Trophoblast cell (in vitro differentiated cells and primary cell): ENCODE results near the gene EML4.

Source experiments
- DNase-seq, 2 donors: peaks; one replicate each; pipeline ENCODE4 v3.0.0-alpha.2; 2016
- H2AFZ ChIP-seq: 2 replicates; pipeline ENCODE4 v1.6.1; 2013; ENCODE audit warnings: low read length, moderate library complexity, mild to moderate bottlenecking; ENCODE audit not compliant: insufficient read depth, poor library complexity
- H2AK5ac ChIP-seq: 2 replicates; pipeline ENCODE4 v1.6.1; 2013; ENCODE audit warnings: mild to moderate bottlenecking, low read length
- H2BK120ac ChIP-seq: 2 replicates; pipeline ENCODE4 v1.6.1; 2013; ENCODE audit warnings: low read length, mild to moderate bottlenecking, moderate library complexity; ENCODE audit not compliant: insufficient read depth, poor library complexity
- H2BK12ac ChIP-seq: 2 replicates; pipeline ENCODE4 v1.6.1; 2013; ENCODE audit warnings: mild to moderate bottlenecking, low read length, moderate library complexity
- H2BK5ac ChIP-seq: 2 replicates; pipeline ENCODE4 v1.6.1; 2013; ENCODE audit warnings: low read length, low read depth, moderate library complexity, mild to moderate bottlenecking; ENCODE audit not compliant: poor library complexity
- H3K14ac ChIP-seq: 2 replicates; pipeline ENCODE4 v1.6.1; 2013; ENCODE audit warnings: mild to moderate bottlenecking, low read length
- H3K18ac ChIP-seq: 2 replicates; pipeline ENCODE4 v1.6.1; 2013; ENCODE audit warnings: mild to moderate bottlenecking, low read length
- H3K23ac ChIP-seq: 2 replicates; pipeline ENCODE4 v1.6.1; 2013; ENCODE audit warnings: low read length
- H3K27ac ChIP-seq: 2 replicates; pipeline ENCODE4 v1.5.1; 2013; ENCODE audit warnings: low read depth, mild to moderate bottlenecking, inconsistent platforms, low read length, moderate library complexity
- H3K27me3 ChIP-seq: 2 replicates; pipeline ENCODE4 v1.6.1; 2013; ENCODE audit warnings: inconsistent platforms, mild to moderate bottlenecking, low read length, moderate library complexity; ENCODE audit not compliant: insufficient read depth
- H3K36me3 ChIP-seq, 2 experiments: 1 replicate in 1 of 2; 2 replicates in 1 of 2; pipeline ENCODE4 v1.6.1; 2013; ENCODE audit warnings: low read length in 2 of 2, mild to moderate bottlenecking in 2 of 2, moderate library complexity in 1 of 2; ENCODE audit not compliant: insufficient read depth in 2 of 2, control insufficient read depth in 1 of 2
- H3K4ac ChIP-seq: 2 replicates; pipeline ENCODE4 v1.6.1; 2013; ENCODE audit warnings: low read depth, mild to moderate bottlenecking, low read length, moderate library complexity
- H3K4me1 ChIP-seq, 2 experiments: 1 replicate in 1 of 2; 2 replicates in 1 of 2; pipeline ENCODE4 v1.6.1; 2013; ENCODE audit warnings: low read length in 2 of 2, mild to moderate bottlenecking in 2 of 2, moderate library complexity in 1 of 2; ENCODE audit not compliant: insufficient read depth in 2 of 2, control insufficient read depth in 1 of 2
- H3K4me2 ChIP-seq: 2 replicates; pipeline ENCODE4 v1.6.1; 2013; ENCODE audit warnings: inconsistent platforms, mild to moderate bottlenecking, low read length, moderate library complexity
- H3K4me3 ChIP-seq: 2 replicates; pipeline ENCODE4 v1.5.1; 2013; ENCODE audit warnings: mild to moderate bottlenecking, low read depth, low read length, inconsistent platforms
- H3K79me1 ChIP-seq: one replicate; pipeline ENCODE4 v1.6.1; 2013; ENCODE audit warnings: low read length
- H3K79me2 ChIP-seq: 2 replicates; pipeline ENCODE4 v1.6.1; 2013; ENCODE audit warnings: low read length, mild to moderate bottlenecking; ENCODE audit not compliant: control insufficient read depth, insufficient read depth, poor library complexity
- H3K9ac ChIP-seq: 2 replicates; pipeline ENCODE4 v1.6.1; 2013; ENCODE audit warnings: mild to moderate bottlenecking, low read length
- H3K9me3 ChIP-seq: 2 replicates; pipeline ENCODE4 v1.6.1; 2013; ENCODE audit warnings: low read depth, mild to moderate bottlenecking, control low read depth, inconsistent platforms, low read length; ENCODE audit not compliant: insufficient read depth
- H4K12ac ChIP-seq: 2 replicates; pipeline ENCODE4 v1.6.1; 2013; ENCODE audit warnings: low read depth, mild to moderate bottlenecking, low read length, moderate library complexity
- H4K8ac ChIP-seq: 2 replicates; pipeline ENCODE4 v1.6.1; 2013; ENCODE audit warnings: low read depth, mild to moderate bottlenecking, low read length, moderate library complexity
- H4K91ac ChIP-seq: one replicate; pipeline ENCODE4 v1.6.1; 2013; ENCODE audit warnings: low read depth, mild to moderate bottlenecking, low read length, moderate library complexity
- WGBS: extraction: QIAGEN DNeasy Blood & Tissue Kit; methylation state at CpG from one replicate; pipeline ENCODE4 v1.1.7; 2013; ENCODE audit warnings: missing lambda C conversion rate; ENCODE audit not compliant: insufficient read length, insufficient coverage; ENCODE audit errors: extremely low coverage; 5-methylcytosine and 5-hydroxymethylcytosine counted together

Gene EML4

DNA sequence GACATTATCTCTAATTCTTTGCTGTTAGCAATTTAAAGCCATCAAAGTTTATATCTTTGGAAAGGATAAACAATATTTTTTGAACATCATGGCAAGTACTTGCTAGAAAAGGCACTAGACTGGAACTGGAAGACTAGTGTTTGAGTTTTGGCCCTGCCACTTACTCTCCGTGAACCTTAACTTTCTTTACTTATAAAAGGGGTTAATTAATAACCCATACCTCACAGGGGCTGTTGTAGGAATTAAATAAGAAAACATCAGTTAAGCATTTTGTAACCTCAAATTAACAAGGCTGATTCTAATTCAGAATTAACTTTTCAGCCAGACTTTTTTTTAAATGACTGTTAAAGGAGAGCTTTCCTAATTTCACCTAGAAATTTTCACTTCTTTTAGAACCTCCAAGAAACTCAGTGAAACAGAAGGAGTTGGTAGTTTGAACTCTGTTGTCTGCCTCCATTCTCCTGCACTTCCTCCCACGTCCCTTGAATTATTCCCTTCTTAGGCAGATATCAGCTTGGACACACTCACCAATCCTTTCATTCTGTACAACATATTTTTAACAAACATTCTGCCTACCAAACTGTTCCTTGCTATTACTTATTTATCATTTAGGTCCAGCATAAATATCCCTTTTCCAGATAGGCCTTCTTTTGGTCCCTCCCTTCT is 112.4 kb downstream of the EML4 start:
- no peak for DNase-seq
- no peak overlapping the region for H4K91ac ChIP-seq
- no peak overlapping the region for H3K14ac ChIP-seq
- no peak overlapping the region for H3K4me3 ChIP-seq
- no peak overlapping the region for H2AFZ ChIP-seq
- H4K8ac ChIP-seq: no peak overlapping the region
- no peaks in the 10 kb centered on the region for H3K27me3 ChIP-seq
- no peak overlapping the region for H3K4ac ChIP-seq
- H2AK5ac ChIP-seq: no peak overlapping the region
- no peaks in the 10 kb centered on the region for H3K79me2 ChIP-seq
- peaks cover 5 to 9% of the 10 kb centered on the region in 2 experiments for H3K36me3 ChIP-seq
- H3K9ac ChIP-seq: no peak overlapping the region
- no peak overlapping the region for H3K18ac ChIP-seq
- H3K9me3 ChIP-seq: no peaks in the 10 kb centered on the region
- no peak overlapping the region for H2BK120ac ChIP-seq
- no peaks in the 10 kb centered on the region for H3K4me1 ChIP-seq
- WGBS: no CpG with 5 or more reads among the region's 2 CpGs
- no peaks in the 10 kb centered on the region for H3K79me1 ChIP-seq
- no peak overlapping the region for H3K27ac ChIP-seq
- H3K23ac ChIP-seq: no peak overlapping the region
- no peak overlapping the region for H3K4me2 ChIP-seq
- H2BK12ac ChIP-seq: no peak overlapping the region
- no peak overlapping the region for H2BK5ac ChIP-seq
- H4K12ac ChIP-seq: no peak overlapping the region

DNA sequence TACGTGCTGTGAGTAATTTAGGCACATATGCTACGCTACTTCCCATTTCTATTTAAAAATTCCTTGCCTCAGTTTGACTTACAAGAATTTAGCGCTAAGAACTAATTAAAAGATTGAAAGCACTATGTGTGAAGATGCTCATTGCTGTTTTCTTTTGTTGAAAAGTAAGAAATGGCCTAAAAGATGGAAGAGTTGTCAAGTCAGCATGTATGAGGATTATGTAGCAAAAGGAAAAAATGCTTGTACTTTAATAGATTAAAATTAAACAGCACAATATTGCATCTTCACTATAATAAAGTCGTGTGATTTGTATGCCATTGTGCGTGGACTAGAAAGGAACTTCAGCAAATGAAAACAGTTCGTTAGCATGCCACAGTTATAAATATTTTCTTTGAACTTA is 114.9 kb downstream of the EML4 start:
- H4K8ac ChIP-seq: no peak overlapping the region
- no peak overlapping the region for H3K4me2 ChIP-seq
- no peak for DNase-seq
- no peak overlapping the region for H3K4ac ChIP-seq
- H3K18ac ChIP-seq: no peak overlapping the region
- no peak overlapping the region for H2AK5ac ChIP-seq
- H3K4me1 ChIP-seq: no peaks in the 10 kb centered on the region
- no peak overlapping the region for H4K12ac ChIP-seq
- H3K23ac ChIP-seq: no peak overlapping the region
- H2AFZ ChIP-seq: no peak overlapping the region
- no peak overlapping the region for H2BK12ac ChIP-seq
- H3K27me3 ChIP-seq: no peaks in the 10 kb centered on the region
- H3K79me2 ChIP-seq: no peaks in the 10 kb centered on the region
- peaks cover 5 to 7% of the 10 kb centered on the region in 2 experiments for H3K36me3 ChIP-seq
- no peak overlapping the region for H3K9ac ChIP-seq
- H3K27ac ChIP-seq: no peak overlapping the region
- H2BK120ac ChIP-seq: no peak overlapping the region
- H3K14ac ChIP-seq: no peak overlapping the region
- no peak overlapping the region for H2BK5ac ChIP-seq
- WGBS: no CpG with 5 or more reads among the region's 6 CpGs
- no peak overlapping the region for H4K91ac ChIP-seq
- H3K9me3 ChIP-seq: no peaks in the 10 kb centered on the region
- H3K79me1 ChIP-seq: no peaks in the 10 kb centered on the region
- no peak overlapping the region for H3K4me3 ChIP-seq

DNA sequence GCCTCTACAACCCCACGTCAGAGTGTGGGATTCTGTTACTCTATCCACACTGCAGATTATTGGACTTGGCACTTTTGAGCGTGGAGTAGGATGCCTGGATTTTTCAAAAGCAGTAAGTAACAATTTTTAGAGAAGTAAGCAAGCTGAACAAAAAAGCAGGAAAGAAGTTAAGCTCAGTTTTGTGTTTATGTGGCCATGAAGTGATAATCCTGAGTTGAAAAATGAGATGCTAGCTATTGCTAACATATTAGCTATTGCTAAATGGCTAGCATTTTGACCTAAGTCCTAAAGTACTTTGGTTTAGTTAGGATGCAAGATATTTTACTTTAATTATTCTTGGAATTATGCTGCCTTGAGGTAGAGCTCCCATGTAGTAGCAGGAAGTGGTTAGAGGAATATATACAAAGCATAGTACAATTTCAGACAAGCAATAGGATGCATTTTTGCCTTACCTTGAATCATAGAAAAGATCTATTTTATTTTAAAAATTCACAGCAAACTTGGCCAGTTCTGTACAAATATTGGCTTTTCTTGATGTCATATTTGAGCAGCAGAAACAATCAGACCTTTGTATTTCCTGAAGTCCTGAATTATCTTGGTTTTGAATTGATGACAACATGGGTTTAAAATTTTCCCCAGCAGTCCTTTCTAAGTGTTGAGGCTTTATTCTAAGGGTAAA is 117.3 kb downstream of the EML4 start:
- Histone ChIP-seq H3K23ac (no peak overlapping the region), H3K4me2 (no peak overlapping the region), H3K4me3 (no peak overlapping the region), H2BK5ac (no peak overlapping the region), H4K91ac (no peak overlapping the region), H3K4me1 (no peaks in the 10 kb centered on the region), H3K14ac (no peak overlapping the region), H3K9me3 (no peaks in the 10 kb centered on the region), H2AFZ (no peak overlapping the region), H3K18ac (no peak overlapping the region), H2BK12ac (no peak overlapping the region), H3K9ac (no peak overlapping the region), H3K36me3 (peaks cover 7% of the 10 kb centered on the region in 2 experiments), H2AK5ac (no peak overlapping the region), H2BK120ac (no peak overlapping the region), H3K4ac (no peak overlapping the region), H4K8ac (no peak overlapping the region), H3K27ac (no peak overlapping the region), H3K79me1 (no peaks in the 10 kb centered on the region), H4K12ac (no peak overlapping the region), H3K79me2 (no peaks in the 10 kb centered on the region), H3K27me3 (no peaks in the 10 kb centered on the region)
- WGBS: no CpG with 5 or more reads among the region's 2 CpGs
- no peak for DNase-seq

DNA sequence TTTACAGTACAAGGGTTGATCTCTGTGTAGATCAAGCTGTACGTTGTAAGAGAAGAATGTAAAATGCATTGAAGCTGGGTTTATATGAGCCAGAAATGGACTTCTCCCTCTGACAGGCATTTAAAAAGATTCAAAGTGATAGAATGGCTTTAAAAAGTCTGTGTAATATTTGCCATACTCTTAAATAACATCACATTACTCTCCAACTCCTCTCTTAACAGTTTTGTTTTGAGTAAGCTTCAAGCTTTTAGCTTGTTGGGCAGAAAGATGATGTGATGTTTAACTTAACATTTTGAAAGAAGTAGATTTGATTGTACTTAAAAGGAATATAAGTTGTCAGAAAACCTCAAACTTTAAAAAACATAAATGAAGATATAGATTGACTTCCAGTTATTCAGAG is 119.7 kb downstream of the EML4 start:
- no peak overlapping the region for H2AFZ ChIP-seq
- H3K4me1 ChIP-seq: no peaks in the 10 kb centered on the region
- WGBS: no CpG with 5 or more reads among the region's 1 CpG
- no peaks in the 10 kb centered on the region for H3K79me1 ChIP-seq
- no peak for DNase-seq
- no peak overlapping the region for H2BK5ac ChIP-seq
- H3K27ac ChIP-seq: no peak overlapping the region
- H2BK120ac ChIP-seq: no peak overlapping the region
- no peaks in the 10 kb centered on the region for H3K79me2 ChIP-seq
- H3K14ac ChIP-seq: no peak overlapping the region
- H3K9ac ChIP-seq: no peak overlapping the region
- H4K12ac ChIP-seq: no peak overlapping the region
- H4K91ac ChIP-seq: no peak overlapping the region
- H2BK12ac ChIP-seq: no peak overlapping the region
- no peak overlapping the region for H3K4me2 ChIP-seq
- no peak overlapping the region for H4K8ac ChIP-seq
- no peaks in the 10 kb centered on the region for H3K9me3 ChIP-seq
- H3K36me3 ChIP-seq: peaks cover 4 to 9% of the 10 kb centered on the region in 2 experiments
- H3K27me3 ChIP-seq: no peaks in the 10 kb centered on the region
- H3K4ac ChIP-seq: no peak overlapping the region
- H3K18ac ChIP-seq: no peak overlapping the region
- no peak overlapping the region for H3K4me3 ChIP-seq
- H2AK5ac ChIP-seq: no peak overlapping the region
- no peak overlapping the region for H3K23ac ChIP-seq
